GM13977 (cell line): ENCODE data around the gene ATF7.
"Not testable (repeated sequence)": the region's sequence is repeated elsewhere in the genome, so short reads cannot be mapped to it uniquely, and the experiment has no call there.

Experiments used
- DNase-seq: peaks from one replicate; pipeline ENCODE4 v3.0.0; 2012; ENCODE audit warnings: low spot score
- in situ Hi-C: fragments of 300-500 bp; cut with MboI; formaldehyde crosslinking; loops from one replicate; pipeline ENCODE4 v1.12.0; 2022; ENCODE audit warnings: low sequenced_read_pairs, low pct_unique_long_range_greater_than_20kb, mixed read lengths, inconsistent platforms; ENCODE audit not compliant: unreplicated experiment
- TF ChIP-seq, protein P1 (sequence below): IDR thresholded peaks from 2 replicates; pipeline ENCODE4 v1.5.1; 2012; ENCODE audit warnings: mild to moderate bottlenecking, control low read depth; ENCODE audit not compliant: insufficient read depth; ENCODE audit errors: extremely low read depth, missing control alignments

The ATF7 gene

DNA sequence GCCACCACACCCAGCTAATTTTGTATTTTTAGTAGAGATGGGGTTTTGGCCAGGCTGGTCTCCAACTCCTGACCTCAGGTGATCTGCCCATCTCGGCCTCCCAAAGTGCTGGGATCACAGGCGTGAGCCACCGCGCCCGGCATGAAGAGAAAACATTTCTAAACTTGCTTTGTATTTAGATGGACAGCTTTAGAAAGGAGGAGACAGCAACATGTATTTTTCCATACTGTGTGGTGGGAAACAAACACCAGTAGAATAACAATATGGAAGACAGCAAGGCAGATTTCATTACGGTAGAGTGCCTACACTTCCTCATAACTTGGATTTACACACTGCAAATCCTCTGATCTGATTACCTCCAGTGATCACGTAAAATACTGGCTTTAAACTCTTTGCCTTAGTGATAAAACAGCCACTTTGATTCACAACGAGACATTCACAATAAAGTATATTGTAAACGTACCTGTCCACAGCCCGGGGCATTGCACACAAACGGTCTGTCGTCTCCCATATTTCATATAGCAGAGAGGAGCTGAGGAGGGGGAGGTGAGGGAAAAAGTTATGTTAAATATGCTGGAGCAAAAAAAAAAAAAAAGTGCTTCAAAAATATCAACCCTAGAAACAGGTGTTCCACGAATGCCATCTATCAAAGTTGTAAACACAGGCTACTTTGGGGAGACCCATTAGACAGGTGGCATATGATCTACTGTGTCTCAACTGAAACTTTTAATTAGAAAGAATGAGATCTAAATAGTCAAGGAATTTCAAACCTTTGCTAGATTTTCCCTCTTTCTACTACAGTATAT is 25.5 kb downstream of the ATF7 start:
- TF ChIP-seq, protein P1, sequence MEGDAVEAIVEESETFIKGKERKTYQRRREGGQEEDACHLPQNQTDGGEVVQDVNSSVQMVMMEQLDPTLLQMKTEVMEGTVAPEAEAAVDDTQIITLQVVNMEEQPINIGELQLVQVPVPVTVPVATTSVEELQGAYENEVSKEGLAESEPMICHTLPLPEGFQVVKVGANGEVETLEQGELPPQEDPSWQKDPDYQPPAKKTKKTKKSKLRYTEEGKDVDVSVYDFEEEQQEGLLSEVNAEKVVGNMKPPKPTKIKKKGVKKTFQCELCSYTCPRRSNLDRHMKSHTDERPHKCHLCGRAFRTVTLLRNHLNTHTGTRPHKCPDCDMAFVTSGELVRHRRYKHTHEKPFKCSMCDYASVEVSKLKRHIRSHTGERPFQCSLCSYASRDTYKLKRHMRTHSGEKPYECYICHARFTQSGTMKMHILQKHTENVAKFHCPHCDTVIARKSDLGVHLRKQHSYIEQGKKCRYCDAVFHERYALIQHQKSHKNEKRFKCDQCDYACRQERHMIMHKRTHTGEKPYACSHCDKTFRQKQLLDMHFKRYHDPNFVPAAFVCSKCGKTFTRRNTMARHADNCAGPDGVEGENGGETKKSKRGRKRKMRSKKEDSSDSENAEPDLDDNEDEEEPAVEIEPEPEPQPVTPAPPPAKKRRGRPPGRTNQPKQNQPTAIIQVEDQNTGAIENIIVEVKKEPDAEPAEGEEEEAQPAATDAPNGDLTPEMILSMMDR: no peak
- in situ Hi-C loops: no loop called here
- DNase-seq: no peak

DNA sequence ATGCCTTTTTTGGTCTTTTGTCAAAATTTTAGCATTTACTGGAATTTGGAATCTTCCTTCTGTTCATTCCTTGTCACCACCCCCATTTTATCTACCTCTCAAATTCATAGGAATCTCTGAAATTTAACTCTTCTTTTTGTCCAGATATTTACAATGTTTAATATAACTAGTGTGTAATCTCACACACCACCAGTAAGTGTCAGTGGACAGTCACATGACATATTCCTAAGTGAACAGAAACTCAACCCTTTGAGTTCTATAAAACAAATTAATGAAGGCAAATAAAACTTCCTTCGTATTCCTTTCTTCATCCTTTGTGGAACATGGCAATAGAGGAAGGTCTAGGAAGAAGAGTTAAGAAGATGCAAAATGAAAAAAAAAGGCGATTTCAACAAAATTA is 26.6 kb downstream of the ATF7 start:
- DNase-seq: no peak
- in situ Hi-C loops: no loop called here
- TF ChIP-seq, protein P1: no peak

DNA sequence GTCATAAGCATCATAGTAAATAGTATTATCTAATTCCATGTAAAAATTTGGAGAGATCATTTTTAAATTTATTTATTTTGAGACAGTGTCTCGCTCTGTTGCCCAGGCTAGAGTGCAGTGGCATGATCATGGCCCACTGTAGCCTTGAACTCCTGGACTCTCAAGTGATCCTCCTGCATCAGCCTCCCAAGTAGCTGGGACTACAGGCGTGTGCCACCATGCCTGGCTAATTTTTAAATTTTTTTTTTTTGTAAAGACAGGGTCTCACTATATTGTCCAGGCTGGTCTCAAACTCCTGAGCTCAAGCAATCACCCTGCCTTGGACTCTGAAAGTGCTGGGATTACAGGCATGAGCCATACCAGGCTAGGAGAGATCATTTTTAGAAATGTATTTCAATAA is 27.2 kb downstream of the ATF7 start:
- DNase-seq, in situ Hi-C loops: not testable (repeated sequence)

DNA sequence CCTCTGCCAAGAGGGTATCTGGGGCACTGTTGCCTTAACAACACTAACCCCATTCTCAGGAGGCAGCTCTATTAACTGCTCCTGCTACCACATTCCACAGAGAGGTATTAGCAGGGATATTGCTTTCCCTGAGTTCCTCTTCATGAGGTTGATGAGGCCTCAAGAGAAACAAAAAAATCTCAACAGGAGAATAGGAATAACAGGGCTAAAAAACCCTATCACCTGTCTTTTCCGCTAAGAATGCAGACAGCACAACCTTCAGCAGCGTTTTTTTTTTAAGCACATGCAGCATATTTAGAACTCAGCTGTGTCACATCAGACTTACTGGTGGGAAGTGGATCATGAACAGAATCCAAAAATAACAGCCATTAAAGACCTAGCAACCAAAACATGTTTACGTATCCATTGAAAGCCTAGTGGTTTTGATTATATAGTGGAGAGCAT is 29.2 kb downstream of the ATF7 start:
- no peak for DNase-seq
- TF ChIP-seq, protein P1: no peak
- in situ Hi-C loops: no loop called here

DNA sequence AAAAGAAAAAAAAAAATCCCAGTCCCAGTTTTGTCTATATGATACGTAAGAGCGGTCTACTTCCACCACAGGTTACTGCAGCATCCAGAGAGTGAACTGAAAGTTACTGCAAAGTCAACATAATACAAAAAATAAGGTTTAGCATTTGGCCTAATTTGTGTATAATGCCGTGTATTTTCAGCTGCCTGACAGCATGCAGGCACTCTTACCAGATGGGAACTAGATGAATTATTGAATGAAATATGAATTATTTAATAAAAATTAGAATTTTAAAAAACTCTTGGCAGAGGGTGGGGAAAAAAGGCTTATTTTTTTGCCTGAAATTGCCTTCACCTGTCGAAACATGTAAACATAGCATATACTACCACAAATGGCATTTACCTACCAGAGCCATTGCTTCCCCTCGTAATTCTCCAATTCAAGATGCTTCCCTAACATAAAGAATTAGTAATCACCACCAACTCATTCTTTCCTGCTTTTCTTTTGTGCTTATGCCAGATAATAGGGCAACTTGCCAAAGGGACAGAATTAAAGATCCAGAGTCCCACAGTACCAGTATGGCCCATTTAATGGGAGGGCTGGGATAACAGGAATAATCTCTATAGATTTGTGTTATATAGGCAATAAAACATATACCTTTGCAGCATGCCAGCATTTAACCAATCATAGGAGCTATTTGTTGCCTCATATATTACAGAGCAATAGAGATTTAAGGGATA is 31.1 kb downstream of the ATF7 start:
- no peak for DNase-seq
- in situ Hi-C loops: no loop called here
- TF ChIP-seq, protein P1: no peak

DNA sequence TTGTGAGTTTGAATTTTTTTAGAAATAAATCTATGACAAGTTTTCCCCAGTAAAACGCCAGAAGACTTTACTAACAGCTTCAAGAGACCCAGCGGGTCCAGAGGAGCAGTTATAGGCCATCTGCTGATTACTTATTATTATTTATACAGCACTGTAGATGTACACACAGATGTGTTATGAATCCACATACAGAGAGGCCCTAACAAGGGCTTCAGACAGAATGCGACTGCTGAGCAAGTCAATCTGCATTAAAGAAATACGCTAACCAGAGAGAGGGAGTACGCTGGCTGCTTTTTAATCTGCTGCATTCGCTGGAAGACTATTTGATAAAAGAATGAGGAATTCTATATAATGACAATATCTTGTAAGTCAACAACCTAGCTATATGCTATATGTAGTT is 32.5 kb downstream of the ATF7 start:
- TF ChIP-seq, protein P1: no peak
- in situ Hi-C loops: no loop called here
- no peak for DNase-seq

DNA sequence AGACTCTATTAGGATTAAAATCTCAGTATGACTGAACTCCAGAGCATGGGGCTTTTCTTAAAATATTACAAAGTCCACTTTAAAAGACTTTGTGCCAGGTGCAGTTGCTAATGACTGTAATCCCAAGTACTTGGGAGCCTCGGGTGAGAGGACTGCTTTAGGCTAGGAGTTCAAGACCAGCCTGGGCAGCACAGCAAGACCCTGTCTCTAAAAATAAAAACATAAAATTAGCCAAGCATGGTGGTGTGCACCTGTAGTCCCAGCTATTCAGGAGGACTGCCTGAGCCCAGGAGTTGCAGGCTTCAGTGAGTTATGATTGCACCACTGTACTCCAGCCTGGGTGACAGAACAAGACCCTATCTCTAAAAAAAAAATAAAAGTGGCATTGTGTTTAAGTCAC is 33.2 kb downstream of the ATF7 start:
- in situ Hi-C loops: no loop called here
- TF ChIP-seq, protein P1: no peak

More for the DNA sequence above, 33.2 kb downstream of the ATF7 start:
- DNase-seq: no peak
